A673 (cell line): ENCODE data around the gene GBP5.

Source experiments
- CTCF ChIP-seq: fragments of 300-800, 200-600 bp; sonication (generic); conservative IDR thresholded peaks from 2 replicates; pipeline ENCODE4 v1.5.1; 2017; ENCODE audit warnings: low read depth, mild to moderate bottlenecking, antibody characterized with exemption, low read length, moderate library complexity, mixed read lengths
- EZH2 ChIP-seq: fragments of 200-600 bp; sonication (generic); IDR thresholded peaks from 2 replicates; pipeline ENCODE4 v1.6.1; 2017; ENCODE audit warnings: borderline replicate concordance, low read depth, mild to moderate bottlenecking, mixed read lengths, antibody characterized with exemption, low read length; ENCODE audit not compliant: poor library complexity, severe bottlenecking

GRCh38 chr1:89259283-89259971 lies 13.2 kb downstream of the GBP5 start:
- no peak for TF ChIP-seq CTCF
- no peak for TF ChIP-seq EZH2
